VCaP (cell line): ENCODE data around the gene INPP5F.
"Not testable (repeated sequence)": the region's sequence is repeated elsewhere in the genome, so short reads cannot be mapped to it uniquely, and the experiment has no call there.

Experiments used
- H3K27ac ChIP-seq: fragments of 450-650 bp; 2 replicates; pipeline ENCODE4 v1.5.1; 2017
- CTCF ChIP-seq: fragments of 450-650 bp; conservative IDR thresholded peaks from 2 replicates; pipeline ENCODE4 v1.5.1; 2017; ENCODE audit warnings: mild to moderate bottlenecking, moderate library complexity

The INPP5F gene

GRCh38 chr10:119784340-119785067, 58.7 kb downstream of the INPP5F start:
- TF ChIP-seq CTCF = no peak
- H3K27ac ChIP-seq = peak overlapping the region; percentile 56

- H3K27ac ChIP-seq = no peak overlapping the region
Measured at GRCh38 chr10:119786117-119786769, 60.4 kb downstream of the INPP5F start.

GRCh38 chr10:119795101-119795500, 69.3 kb downstream of the INPP5F start:
- H3K27ac ChIP-seq = not testable (repeated sequence)

More at GRCh38 chr10:119786117-119786769, 60.4 kb downstream of the INPP5F start:
- no peak for TF ChIP-seq CTCF

- no peak overlapping the region for H3K27ac ChIP-seq
- TF ChIP-seq CTCF = no peak
Measured at GRCh38 chr10:119796039-119796438, 70.2 kb downstream of the INPP5F start.

- TF ChIP-seq CTCF = no peak
- H3K27ac ChIP-seq = no peak overlapping the region
Measured at GRCh38 chr10:119801176-119801575, 75.3 kb downstream of the INPP5F start.

GRCh38 chr10:119801998-119802538, 76.2 kb downstream of the INPP5F start:
- H3K27ac ChIP-seq = no peak overlapping the region
- no peak for TF ChIP-seq CTCF

GRCh38 chr10:119803264-119803663, 77.4 kb downstream of the INPP5F start:
- no peak for TF ChIP-seq CTCF
- H3K27ac ChIP-seq = no peak overlapping the region
